Neuronal stem cell (in vitro differentiated cells): ENCODE measurements around the gene ARL14EPL.
"Not testable (repeated sequence)": the region's sequence is repeated elsewhere in the genome, so short reads cannot be mapped to it uniquely, and the experiment has no call there.

ENCODE experiments used
- DNase-seq: peaks from one replicate; pipeline ENCODE4 v3.0.0-alpha.2; 2013; ENCODE audit warnings: low spot score
- H2AFZ ChIP-seq: one replicate; pipeline ENCODE4 v1.6.1; 2013; ENCODE audit warnings: mild to moderate bottlenecking, low read length, inconsistent platforms
- H2AK5ac ChIP-seq: 2 replicates; pipeline ENCODE4 v1.6.1; 2013; ENCODE audit warnings: low read depth, mild to moderate bottlenecking, inconsistent platforms, low read length, moderate library complexity, mixed read lengths
- H2BK120ac ChIP-seq: 2 replicates; pipeline ENCODE4 v1.6.1; 2013; ENCODE audit warnings: low read depth, mild to moderate bottlenecking, inconsistent platforms, low read length, moderate library complexity, mixed read lengths
- H2BK12ac ChIP-seq: one replicate; pipeline ENCODE4 v1.6.1; 2013; ENCODE audit warnings: low read length, inconsistent platforms
- H2BK15ac ChIP-seq: 2 replicates; pipeline ENCODE4 v1.6.1; 2013; ENCODE audit warnings: mild to moderate bottlenecking, low read length, inconsistent platforms, mixed read lengths
- H2BK5ac ChIP-seq: one replicate; pipeline ENCODE4 v1.6.1; 2013; ENCODE audit warnings: inconsistent platforms, mild to moderate bottlenecking, low read length, moderate library complexity
- H3K14ac ChIP-seq: one replicate; pipeline ENCODE4 v1.6.1; 2013; ENCODE audit warnings: low read length, inconsistent platforms
- H3K18ac ChIP-seq: 2 replicates; pipeline ENCODE4 v1.6.1; 2013; ENCODE audit warnings: low read length, inconsistent platforms
- H3K23ac ChIP-seq: 2 replicates; pipeline ENCODE4 v1.6.1; 2013; ENCODE audit warnings: low read depth, mild to moderate bottlenecking, mixed read lengths, low read length, inconsistent platforms; ENCODE audit not compliant: poor library complexity
- H3K27ac ChIP-seq: replicated peaks from 3 replicates; pipeline ENCODE4 v1.5.1; 2013; ENCODE audit warnings: low read length, inconsistent platforms
- H3K27me3 ChIP-seq, 3 experiments: 2 replicates each; pipeline ENCODE4 v1.6.1; 2013; ENCODE audit warnings: low read length in 3 of 3, mild to moderate bottlenecking in 2 of 3, inconsistent platforms in 1 of 3, low read depth in 1 of 3, mixed read lengths in 1 of 3, moderate library complexity in 1 of 3; ENCODE audit not compliant: control insufficient read depth in 3 of 3, insufficient read depth in 3 of 3
- H3K36me3 ChIP-seq, 2 donors: replicated peaks in 1 of 2; 2 replicates each; pipeline ENCODE4 v1.6.1; 2013; ENCODE audit warnings: low read length in 2 of 2; ENCODE audit not compliant: control insufficient read depth in 2 of 2, insufficient read depth in 2 of 2
- H3K4ac ChIP-seq: 2 replicates; pipeline ENCODE4 v1.6.1; 2013; ENCODE audit warnings: inconsistent platforms, mild to moderate bottlenecking, low read length, moderate library complexity
- H3K4me1 ChIP-seq, 2 donors: 1 replicate in 1 of 2; 2 replicates in 1 of 2; pipeline ENCODE4 v1.6.1; 2013; ENCODE audit warnings: low read length in 2 of 2, low read depth in 1 of 2; ENCODE audit not compliant: control insufficient read depth in 2 of 2, insufficient read depth in 1 of 2
- H3K4me2 ChIP-seq: one replicate; pipeline ENCODE4 v1.6.1; 2013; ENCODE audit warnings: mild to moderate bottlenecking, low read length, inconsistent platforms; ENCODE audit not compliant: insufficient read depth, poor library complexity, severe bottlenecking
- H3K4me3 ChIP-seq, 2 donors: 2 replicates each; pipeline ENCODE4 v1.5.1; 2013; ENCODE audit warnings: low read length in 2 of 2, mild to moderate bottlenecking in 2 of 2, inconsistent platforms in 1 of 2, moderate library complexity in 1 of 2
- H3K79me1 ChIP-seq: one replicate; pipeline ENCODE4 v1.6.1; 2013; ENCODE audit warnings: low read depth, mild to moderate bottlenecking, inconsistent platforms, low read length, moderate library complexity
- H3K9ac ChIP-seq: one replicate; pipeline ENCODE4 v1.6.1; 2013; ENCODE audit warnings: mild to moderate bottlenecking, low read depth, low read length, inconsistent platforms; ENCODE audit not compliant: poor library complexity
- H3K9me3 ChIP-seq, 2 donors: replicated peaks in 1 of 2; 2 replicates each; pipeline versions ENCODE3 to v1.6.1; 2013; ENCODE audit warnings: low read length in 2 of 2, mild to moderate bottlenecking in 2 of 2, inconsistent platforms in 1 of 2, low read depth in 1 of 2, mixed read lengths in 1 of 2, moderate library complexity in 1 of 2; ENCODE audit not compliant: control insufficient read depth in 2 of 2, insufficient read depth in 1 of 2
- H4K8ac ChIP-seq: one replicate; pipeline ENCODE4 v1.6.1; 2013; ENCODE audit warnings: low read depth, mild to moderate bottlenecking, inconsistent platforms, low read length, moderate library complexity
- H4K91ac ChIP-seq: one replicate; pipeline ENCODE4 v1.6.1; 2013; ENCODE audit warnings: low read length, low read depth, mild to moderate bottlenecking, inconsistent platforms; ENCODE audit not compliant: poor library complexity
- WGBS, 2 donors: extraction: QIAGEN DNeasy Blood & Tissue Kit; methylation state at CpG; one replicate each; pipeline ENCODE4 v1.1.7; 2013; ENCODE audit warnings: missing lambda C conversion rate in 2 of 2, mixed read lengths in 1 of 2; ENCODE audit not compliant: insufficient read length in 2 of 2, insufficient replicate concordance in 1 of 2; ENCODE audit errors: extremely low coverage in 2 of 2; 5-methylcytosine and 5-hydroxymethylcytosine counted together

Gene ARL14EPL

DNA sequence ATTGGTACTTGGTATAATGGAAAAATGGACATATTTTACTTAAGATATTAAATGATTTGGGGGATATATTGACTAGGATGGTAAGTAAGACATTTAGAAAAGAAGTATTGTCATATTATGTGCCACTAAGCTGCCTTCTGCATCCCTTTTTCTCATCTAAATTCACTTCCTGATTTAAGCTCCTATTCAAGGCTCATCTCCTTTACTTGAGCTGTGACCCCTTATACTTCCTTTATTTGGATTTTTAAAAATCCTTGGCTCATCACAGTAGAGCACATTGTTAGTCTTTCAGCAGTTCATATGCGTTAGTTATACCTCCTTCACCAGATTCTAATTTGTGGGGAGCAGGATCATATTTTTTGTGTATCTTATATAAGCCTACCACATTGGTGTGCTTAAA lies 59.1 kb downstream of the ARL14EPL start:
- H3K4ac ChIP-seq, result no peak overlapping the region
- no CpG with 5 or more reads among the region's 1 CpG for WGBS, 2 donors

DNA sequence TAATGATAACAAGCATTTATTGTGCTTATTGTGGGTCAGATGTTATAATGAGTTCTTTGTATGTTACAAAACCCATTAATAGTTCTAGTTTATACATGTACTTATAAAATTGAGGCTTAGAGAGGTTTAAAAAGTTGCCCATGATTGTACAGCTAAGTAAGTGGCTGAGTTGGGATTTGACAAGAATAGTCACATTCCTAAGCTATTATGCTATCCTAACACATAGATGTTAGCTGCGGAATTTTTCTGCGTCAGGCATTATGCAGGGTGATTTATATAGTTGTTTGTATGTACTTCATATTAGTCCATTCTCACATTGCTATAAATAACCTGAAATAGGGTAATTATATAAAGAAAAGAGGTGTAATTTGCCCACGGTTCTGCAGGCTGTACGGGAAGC lies 65.0 kb downstream of the ARL14EPL start:
- peaks cover 0 to 2% of the 10 kb centered on the region in 2 donors for H3K9me3 ChIP-seq
- H3K14ac ChIP-seq, result no peak overlapping the region
- no peak overlapping the region for H3K9ac ChIP-seq
- H3K4me2 ChIP-seq, result no peak overlapping the region
- H2AFZ ChIP-seq, result no peak overlapping the region
- no peak overlapping the region for H3K27ac ChIP-seq
- H3K79me1 ChIP-seq, result no peaks in the 10 kb centered on the region
- no peak overlapping the region for H4K91ac ChIP-seq
- no peak overlapping the region for H2AK5ac ChIP-seq
- H3K18ac ChIP-seq, result no peak overlapping the region
- H3K4ac ChIP-seq, result no peak overlapping the region
- H4K8ac ChIP-seq, result no peak overlapping the region
- no peak overlapping the region for H2BK12ac ChIP-seq
- no peak for DNase-seq
- H2BK5ac ChIP-seq, result no peak overlapping the region
- H2BK120ac ChIP-seq, result no peak overlapping the region
- no peak overlapping the region for H2BK15ac ChIP-seq
- no CpG with 5 or more reads among the region's 4 CpGs for WGBS, 2 donors
- no peaks in the 10 kb centered on the region for H3K27me3 ChIP-seq
- H3K4me1 ChIP-seq, result no peaks in the 10 kb centered on the region
- H3K4me3 ChIP-seq, result no peak overlapping the region
- no peak overlapping the region for H3K23ac ChIP-seq
- peaks cover 7 to 87% of the 10 kb centered on the region in 2 donors for H3K36me3 ChIP-seq

More for the DNA sequence above, 59.1 kb downstream of the ARL14EPL start:
- Histone ChIP-seq H3K4me1 (no peaks in the 10 kb centered on the region), H3K9ac (no peak overlapping the region), H3K27ac (no peak overlapping the region), H2BK15ac (no peak overlapping the region), H2BK5ac (no peak overlapping the region), H3K79me1 (no peaks in the 10 kb centered on the region), H3K18ac (no peak overlapping the region), H3K36me3 (peaks cover 7 to 77% of the 10 kb centered on the region in 2 donors), H4K91ac (no peak overlapping the region), H3K4me3 (no peak overlapping the region), H4K8ac (no peak overlapping the region), H3K23ac (no peak overlapping the region), H3K27me3 (no peaks in the 10 kb centered on the region), H2AK5ac (no peak overlapping the region), H2BK120ac (no peak overlapping the region), H2BK12ac (no peak overlapping the region), H2AFZ (no peak overlapping the region), H3K9me3 (no peaks in the 10 kb centered on the region), H3K14ac (no peak overlapping the region), H3K4me2 (no peak overlapping the region)
- no peak for DNase-seq

DNA sequence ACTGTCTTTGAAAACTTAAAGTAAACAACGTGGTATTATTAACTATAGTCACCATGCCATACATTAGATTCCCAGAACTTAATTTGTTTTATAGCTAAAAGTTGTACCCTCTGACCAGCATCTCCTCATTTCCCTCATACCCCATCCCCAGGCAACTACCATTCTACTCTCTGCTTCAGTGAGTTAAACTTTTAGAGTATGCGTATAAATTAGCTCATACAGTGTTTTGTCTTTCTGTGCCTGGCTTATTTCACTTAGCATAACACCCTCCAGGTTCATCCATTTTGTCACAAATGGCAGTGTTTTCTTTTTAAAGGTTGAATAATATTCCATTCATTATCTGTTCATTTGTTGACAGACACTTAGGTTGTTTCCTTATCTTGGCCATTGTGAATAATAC lies 66.7 kb downstream of the ARL14EPL start:
- H2BK5ac ChIP-seq, result no peak overlapping the region
- H2BK12ac ChIP-seq, result no peak overlapping the region
- H3K27me3 ChIP-seq, result no peaks in the 10 kb centered on the region
- no peak overlapping the region for H2AK5ac ChIP-seq
- H3K18ac ChIP-seq, result no peak overlapping the region
- H3K36me3 ChIP-seq, result peaks cover 0 to 70% of the 10 kb centered on the region in 2 donors
- H2BK15ac ChIP-seq, result no peak overlapping the region
- no peak overlapping the region for H4K8ac ChIP-seq
- H3K4ac ChIP-seq, result no peak overlapping the region
- no peak overlapping the region for H3K23ac ChIP-seq
- no peak overlapping the region for H2BK120ac ChIP-seq
- peaks cover 0 to 2% of the 10 kb centered on the region in 2 donors for H3K9me3 ChIP-seq
- H3K27ac ChIP-seq, result no peak overlapping the region
- no peak overlapping the region for H2AFZ ChIP-seq
- no peak overlapping the region for H3K4me3 ChIP-seq
- H3K4me2 ChIP-seq, result no peak overlapping the region
- DNase-seq, result no peak
- no CpG with 5 or more reads among the region's 2 CpGs for WGBS, 2 donors
- H3K14ac ChIP-seq, result no peak overlapping the region
- no peaks in the 10 kb centered on the region for H3K79me1 ChIP-seq
- H4K91ac ChIP-seq, result no peak overlapping the region
- no peaks in the 10 kb centered on the region for H3K4me1 ChIP-seq
- H3K9ac ChIP-seq, result no peak overlapping the region

DNA sequence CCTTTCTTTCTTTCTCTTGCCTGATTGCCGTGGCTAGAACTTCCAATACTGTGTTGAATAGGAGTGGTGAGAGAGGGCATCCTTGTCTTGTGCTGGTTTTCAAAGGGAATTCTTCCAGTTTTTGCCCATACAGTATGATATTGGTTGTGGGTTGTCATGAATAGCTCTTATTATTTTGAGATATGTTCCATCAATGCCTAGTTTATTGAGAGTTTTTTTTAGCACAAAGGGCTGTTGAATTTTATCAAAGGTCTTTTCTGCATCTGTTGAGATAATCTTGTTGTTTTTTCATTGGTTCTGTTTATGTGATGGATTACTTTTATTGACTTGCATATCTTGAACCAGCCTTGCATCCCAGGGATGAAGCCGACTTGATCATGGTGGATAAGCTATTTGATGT lies 72.7 kb downstream of the ARL14EPL start:
- not testable (repeated sequence) for H3K14ac ChIP-seq, H2BK5ac ChIP-seq, H2AK5ac ChIP-seq, H2BK15ac ChIP-seq, H3K4ac ChIP-seq, H2BK12ac ChIP-seq, H3K18ac ChIP-seq, H3K23ac ChIP-seq, H3K9ac ChIP-seq, H3K4me1 ChIP-seq, H3K4me3 ChIP-seq, H2BK120ac ChIP-seq, H3K27ac ChIP-seq, H3K4me2 ChIP-seq, H4K91ac ChIP-seq, H2AFZ ChIP-seq, H3K27me3 ChIP-seq, DNase-seq, H3K9me3 ChIP-seq, H4K8ac ChIP-seq, H3K79me1 ChIP-seq
- peaks cover 0 to 17% of the 10 kb centered on the region in 2 donors for H3K36me3 ChIP-seq
- no CpG with 5 or more reads among the region's 2 CpGs for WGBS, 2 donors
